ENCODE data around the gene TMUB1. TPM values are rescaled to one million over a fixed set of nuclear protein-coding genes. Genes with fewer than 3 reads are reported as not detected.

TMUB1 gene
- 10 to 100 TPM; 26.2 to 43.0 (median 27.9) TPM for polyA plus RNA-seq (ENCODE audit: insufficient read length in 4 of 4)

DNA sequence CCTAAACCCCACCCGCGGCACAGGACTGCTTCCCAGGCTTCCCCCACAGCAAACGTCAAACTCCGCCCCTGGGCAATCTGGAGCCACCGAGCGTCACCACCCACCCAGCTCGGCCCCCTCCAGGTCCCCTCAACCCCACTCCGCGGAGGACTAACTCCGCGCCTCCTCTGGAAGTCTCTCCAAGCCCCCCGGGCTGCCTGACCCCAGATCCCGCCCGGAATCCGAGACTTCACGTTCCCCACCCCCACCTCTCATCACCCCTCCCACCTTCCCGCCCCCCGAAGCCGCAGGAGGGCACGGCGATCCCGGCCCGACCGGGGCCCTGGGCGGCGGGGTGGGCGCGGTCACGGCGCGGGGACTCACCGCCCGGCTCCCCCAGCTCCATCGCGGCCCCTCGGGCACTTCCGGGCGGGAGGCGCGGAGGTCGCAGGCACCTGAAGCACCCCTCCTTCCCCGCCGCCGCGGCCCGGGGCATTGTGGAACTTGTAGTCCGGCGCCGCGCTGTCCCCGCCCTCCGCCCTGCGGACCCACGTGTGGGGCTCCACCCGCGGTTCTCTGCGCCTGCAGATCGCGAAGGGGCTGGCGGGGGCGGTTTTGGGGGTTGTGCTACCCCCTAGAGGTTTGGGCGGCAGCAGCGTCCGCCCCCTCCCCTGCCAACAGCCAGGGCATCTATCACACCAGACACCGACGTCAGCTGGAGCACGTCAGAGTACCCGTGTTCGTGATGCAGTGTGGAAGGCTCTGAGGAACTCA, at the start of gene TMUB1:
Gene TMUB1 (minus strand): TSS at position 423 of the 753 bp plus-strand sequence. CDS start 930 bp downstream, outside the sequence.
- no peak for DNase-seq (ENCODE audit: low read depth in 4 of 4, low spot score in 3 of 4)

GRCh38 chr7:151132461-151133205, 49.3 kb upstream of the TMUB1 start:
- DNase-seq (ENCODE audit: low read depth in 4 of 4, low spot score in 3 of 4) = no peak

DNA sequence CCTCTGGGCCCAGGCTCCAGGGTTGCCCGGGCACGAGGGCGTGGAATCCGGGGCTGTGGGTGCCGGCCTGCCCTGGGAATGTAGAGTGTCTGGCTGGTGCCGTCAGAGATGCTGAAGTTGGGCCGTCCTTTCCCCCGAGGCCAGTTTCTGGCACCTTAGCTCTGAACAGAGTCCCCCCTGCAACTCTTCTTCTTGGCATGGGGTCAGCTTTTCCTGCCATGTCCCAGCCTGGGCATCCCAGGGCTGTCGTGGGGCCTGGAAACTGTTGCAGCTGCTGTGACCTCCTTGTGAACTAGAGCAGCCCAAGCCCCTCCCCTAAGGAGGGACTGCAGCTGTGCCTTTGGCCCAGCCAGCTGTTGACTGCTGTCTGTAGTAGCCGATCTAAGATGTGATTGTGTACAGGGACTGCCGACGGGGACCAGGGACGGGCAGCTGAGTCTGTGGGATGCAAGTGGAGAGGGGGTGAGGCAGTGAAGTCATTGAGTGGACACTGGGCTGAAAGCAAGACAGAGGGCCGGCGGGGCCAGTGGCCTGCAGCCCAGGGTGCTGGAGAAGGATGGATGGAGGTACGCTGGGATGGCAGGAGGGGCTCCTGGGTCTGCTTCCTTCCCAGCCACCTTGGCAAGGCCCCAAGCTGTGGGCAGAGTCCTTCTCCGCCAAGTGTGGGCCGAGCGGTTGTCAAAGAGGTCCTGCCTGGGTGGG, 48.5 kb upstream of the TMUB1 start:
- DNase-seq (ENCODE audit: low read depth in 4 of 4, low spot score in 3 of 4) = no peak

GRCh38 chr7:151131224-151131591, 47.9 kb upstream of the TMUB1 start:
- DNase-seq (ENCODE audit: low read depth in 4 of 4, low spot score in 3 of 4) = no peak

- no peak for DNase-seq (ENCODE audit: low read depth in 4 of 4, low spot score in 3 of 4)
These were observed 47.5 kb upstream of the TMUB1 start for GRCh38 chr7:151130741-151131157.

GRCh38 chr7:151129960-151130591, 46.8 kb upstream of the TMUB1 start:
- DNase-seq (ENCODE audit: low read depth in 4 of 4, low spot score in 3 of 4) = no peak

- DNase-seq (ENCODE audit: low read depth in 4 of 4, low spot score in 3 of 4) = no peak
These were observed 46.0 kb upstream of the TMUB1 start for GRCh38 chr7:151129117-151129959.

DNA sequence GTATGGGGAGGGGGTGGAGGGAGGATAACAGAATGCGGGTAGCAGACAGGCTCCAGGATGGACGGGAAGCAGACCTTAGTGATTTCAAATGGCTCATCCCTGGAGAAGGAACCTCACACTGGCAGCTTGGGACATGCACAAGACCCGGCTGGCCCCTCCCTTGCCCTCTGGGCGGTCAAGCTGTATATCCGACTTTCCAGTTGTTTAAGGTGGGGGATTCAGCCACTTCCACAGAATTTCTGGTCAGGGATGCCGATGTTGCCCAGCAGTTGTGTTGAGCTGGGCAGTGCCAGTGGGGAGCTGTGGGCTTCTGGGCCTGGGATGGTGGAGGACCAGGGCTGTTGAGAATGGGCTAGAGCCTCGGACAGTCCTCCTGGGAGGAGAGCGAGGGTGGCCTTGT, 45.4 kb upstream of the TMUB1 start:
- DNase-seq (ENCODE audit: low read depth in 4 of 4, low spot score in 3 of 4) = no peak

- no peak for DNase-seq (ENCODE audit: low read depth in 4 of 4, low spot score in 3 of 4)
These were observed 44.9 kb upstream of the TMUB1 start for GRCh38 chr7:151128144-151128543.

- no peak for DNase-seq (ENCODE audit: low read depth in 4 of 4, low spot score in 3 of 4)
These were observed 43.3 kb upstream of the TMUB1 start for GRCh38 chr7:151126491-151127137.

DNA sequence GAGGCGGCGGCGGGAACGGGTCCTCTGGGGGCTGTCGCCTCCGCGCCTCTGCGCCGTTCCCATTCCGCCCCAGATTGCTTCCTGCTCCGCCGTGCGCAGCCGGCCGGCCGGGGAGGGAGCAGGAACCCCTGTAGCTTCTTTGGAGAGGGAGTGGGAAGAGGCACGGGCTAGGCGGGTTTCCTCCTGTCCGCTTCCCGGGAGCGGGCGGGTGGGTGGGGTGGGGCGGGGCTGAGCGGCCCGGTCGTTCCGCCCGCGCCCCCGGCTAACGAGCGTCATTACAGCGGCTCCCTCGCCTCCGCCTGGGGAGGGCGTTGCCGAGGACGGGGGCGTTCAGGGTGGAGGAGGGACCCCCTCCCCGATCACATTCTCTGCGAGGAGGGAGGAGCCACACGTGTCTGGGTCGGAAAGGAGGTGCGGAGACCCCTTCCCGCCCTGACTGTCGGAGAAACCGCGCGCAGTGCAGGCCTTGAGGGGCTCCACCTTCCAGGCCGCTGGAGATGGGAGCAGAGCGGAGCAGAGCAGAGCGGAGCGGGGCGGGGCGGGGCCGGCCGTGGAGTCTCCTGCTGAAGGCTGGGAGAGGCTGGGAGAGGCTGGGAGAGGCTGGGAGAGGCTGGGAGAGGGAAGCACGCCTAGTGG, 42.7 kb upstream of the TMUB1 start:
- DNase-seq (ENCODE audit: low read depth in 4 of 4, low spot score in 3 of 4) = no peak

GRCh38 chr7:151125470-151125845, 42.2 kb upstream of the TMUB1 start:
- DNase-seq (ENCODE audit: low read depth in 4 of 4, low spot score in 3 of 4) = no peak

GRCh38 chr7:151124899-151125399, 41.7 kb upstream of the TMUB1 start:
- no peak for DNase-seq (ENCODE audit: low read depth in 4 of 4, low spot score in 3 of 4)

DNA sequence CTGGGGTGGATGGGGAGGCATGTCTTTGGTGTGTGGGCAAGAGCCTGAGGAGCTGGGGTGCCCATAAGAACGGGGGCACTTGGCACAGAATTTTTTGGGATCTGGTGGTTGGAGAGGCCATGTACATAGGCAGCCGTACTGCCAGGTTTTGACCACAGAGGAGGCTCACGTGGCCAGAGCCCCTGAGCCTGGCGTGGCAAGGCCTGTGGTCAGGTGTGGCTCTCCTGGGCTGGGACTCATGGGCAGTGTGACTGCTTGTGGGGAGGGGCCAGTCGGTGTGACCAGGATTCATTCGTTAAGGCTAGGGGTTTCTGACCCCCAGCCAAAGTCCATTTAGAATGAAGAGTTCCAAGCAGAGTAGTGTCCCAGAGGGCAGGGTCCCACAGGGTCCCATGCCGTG, 41.2 kb upstream of the TMUB1 start:
- no peak for DNase-seq (ENCODE audit: low read depth in 4 of 4, low spot score in 3 of 4)

- DNase-seq (ENCODE audit: low read depth in 4 of 4, low spot score in 3 of 4) = peak in 3 of 4 donors; percentile 73 to 84 (median 74)
These were observed 40.6 kb upstream of the TMUB1 start for GRCh38 chr7:151123822-151124464.

DNA sequence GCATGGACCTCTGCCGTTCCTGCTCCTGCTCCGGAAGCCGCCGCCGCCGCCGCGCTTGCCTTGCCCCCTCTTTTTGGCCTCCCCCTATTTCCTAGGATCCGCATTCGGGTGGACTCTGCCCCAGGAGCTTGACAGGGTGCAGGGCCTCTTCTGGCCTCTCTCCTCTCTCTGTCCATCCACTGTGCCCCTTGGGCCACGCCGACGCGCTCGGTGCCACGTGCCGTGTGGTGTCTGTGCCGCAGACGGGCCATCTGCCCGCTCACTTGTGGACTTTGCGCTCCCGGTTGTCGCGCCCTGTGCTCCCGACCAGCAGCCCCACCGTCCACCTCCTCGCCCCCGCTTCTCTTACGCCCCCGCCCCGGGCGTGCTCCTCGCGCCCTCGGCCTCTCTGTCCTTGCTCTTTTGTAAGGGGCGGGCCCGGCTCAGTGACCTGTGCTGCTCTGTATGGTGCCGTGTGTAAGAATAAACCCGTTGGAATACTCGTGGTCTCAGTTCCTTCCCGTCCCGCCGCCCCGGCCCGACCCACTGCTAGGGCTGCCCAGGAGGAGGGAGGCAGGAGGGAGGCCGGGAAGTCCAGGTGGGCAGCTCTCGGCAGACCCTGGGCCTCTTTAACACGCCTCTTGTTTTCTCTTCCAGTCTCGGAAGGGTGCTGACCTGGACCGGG, 40.0 kb upstream of the TMUB1 start:
- no peak for DNase-seq (ENCODE audit: low read depth in 4 of 4, low spot score in 3 of 4)

DNA sequence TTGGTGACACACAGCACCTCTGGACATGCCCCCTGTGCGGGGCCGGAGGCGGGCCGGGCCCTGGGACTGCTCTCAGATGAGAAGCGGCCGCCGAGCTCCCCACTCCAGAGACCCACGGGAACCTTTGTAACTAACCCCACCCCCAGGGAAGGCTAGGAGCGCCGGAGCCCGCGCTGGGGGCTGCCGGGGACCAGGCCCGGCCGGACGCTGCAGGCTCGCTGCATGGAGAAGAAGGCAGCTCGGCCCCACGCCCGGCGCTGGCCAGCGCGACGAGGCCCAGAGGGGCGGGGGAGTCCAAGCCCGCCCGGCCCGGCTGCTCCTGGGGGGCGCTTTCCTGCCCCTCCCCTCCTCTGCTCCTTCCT, 39.5 kb upstream of the TMUB1 start:
- DNase-seq (ENCODE audit: low read depth in 4 of 4, low spot score in 3 of 4) = no peak

DNA sequence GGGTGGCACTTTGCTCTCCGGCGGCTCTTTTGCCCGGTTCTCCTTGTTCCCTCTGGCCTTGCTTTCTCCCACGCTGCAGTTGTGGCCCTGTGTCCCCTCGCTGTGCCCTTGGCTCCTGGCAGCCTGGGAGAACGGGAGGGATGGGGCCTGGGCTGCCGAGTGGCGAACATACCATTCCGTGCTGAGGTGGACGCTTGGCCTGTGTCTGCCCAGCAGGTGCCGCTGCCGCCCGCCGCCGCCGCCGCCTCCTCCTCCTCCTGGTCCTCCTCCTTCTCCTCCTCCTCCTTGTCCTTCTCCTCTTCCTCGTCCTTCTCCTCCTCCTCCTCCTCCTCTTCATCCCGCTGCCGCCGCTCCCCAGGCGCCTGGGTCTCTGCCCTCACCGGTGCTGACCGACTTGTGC, 39.0 kb upstream of the TMUB1 start:
- no peak for DNase-seq (ENCODE audit: low read depth in 4 of 4, low spot score in 3 of 4)

Data from right renal pelvis (tissue), 4 donors.